Measurements from ENCODE around the gene TXK.

DNA sequence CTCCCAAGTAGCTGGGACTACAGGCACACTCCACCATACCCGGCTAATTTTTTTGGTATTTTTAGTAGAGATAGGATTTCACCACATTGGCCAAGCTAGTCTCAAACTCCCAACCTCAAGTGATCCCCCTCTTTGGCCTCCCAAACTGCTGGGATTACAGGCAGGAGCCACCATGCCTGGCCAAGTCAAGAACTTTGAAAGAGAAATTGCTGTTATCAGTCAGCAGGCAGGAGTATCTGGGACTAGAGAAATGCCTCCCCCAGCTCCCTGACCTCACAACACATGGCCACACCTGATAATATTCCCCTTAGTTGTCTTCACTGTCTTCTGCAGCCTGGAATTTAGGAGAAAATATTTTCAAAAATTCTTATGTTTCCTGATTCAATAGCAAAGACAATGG lies 7.4 kb downstream of the TXK start:
- TF ChIP-seq, protein P1, sequence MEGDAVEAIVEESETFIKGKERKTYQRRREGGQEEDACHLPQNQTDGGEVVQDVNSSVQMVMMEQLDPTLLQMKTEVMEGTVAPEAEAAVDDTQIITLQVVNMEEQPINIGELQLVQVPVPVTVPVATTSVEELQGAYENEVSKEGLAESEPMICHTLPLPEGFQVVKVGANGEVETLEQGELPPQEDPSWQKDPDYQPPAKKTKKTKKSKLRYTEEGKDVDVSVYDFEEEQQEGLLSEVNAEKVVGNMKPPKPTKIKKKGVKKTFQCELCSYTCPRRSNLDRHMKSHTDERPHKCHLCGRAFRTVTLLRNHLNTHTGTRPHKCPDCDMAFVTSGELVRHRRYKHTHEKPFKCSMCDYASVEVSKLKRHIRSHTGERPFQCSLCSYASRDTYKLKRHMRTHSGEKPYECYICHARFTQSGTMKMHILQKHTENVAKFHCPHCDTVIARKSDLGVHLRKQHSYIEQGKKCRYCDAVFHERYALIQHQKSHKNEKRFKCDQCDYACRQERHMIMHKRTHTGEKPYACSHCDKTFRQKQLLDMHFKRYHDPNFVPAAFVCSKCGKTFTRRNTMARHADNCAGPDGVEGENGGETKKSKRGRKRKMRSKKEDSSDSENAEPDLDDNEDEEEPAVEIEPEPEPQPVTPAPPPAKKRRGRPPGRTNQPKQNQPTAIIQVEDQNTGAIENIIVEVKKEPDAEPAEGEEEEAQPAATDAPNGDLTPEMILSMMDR (IDR thresholded peaks at IDR 0.05) = no peak
- TF ChIP-seq POLR2A (IDR thresholded peaks at IDR 0.05) = no peak

Measured in lower leg skin (tissue), 3 donors.